ENCODE results near the gene NADK2. TPM values are rescaled to one million over a fixed set of nuclear protein-coding genes. Genes with fewer than 3 reads are reported as not detected.

NADK2 gene
- total and polyA plus RNA-seq, 2 experiments from 2014 or later: 13.2 to 41.2 TPM

DNA sequence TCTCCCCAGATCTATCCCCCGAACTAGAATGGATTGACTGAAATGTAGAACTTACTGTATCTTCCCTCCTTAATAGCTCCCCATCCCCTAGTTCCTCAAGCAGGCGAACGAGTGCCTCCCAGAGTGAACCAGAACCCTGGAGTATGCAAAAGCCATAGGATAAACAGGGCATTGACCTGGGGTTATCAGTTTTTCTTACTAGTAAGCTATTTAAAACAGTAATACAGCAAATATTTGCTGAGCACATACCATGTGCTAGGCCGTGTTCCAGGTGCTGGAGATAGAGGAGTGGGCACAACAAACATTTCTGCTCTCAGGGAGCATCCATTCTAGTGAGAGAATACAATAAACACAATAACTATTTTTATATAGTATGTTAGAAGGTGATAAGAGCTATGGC, 88.0 kb downstream of the NADK2 start:
- in situ Hi-C loops (cut with MboI): no loop called here

GRCh38 chr5:36153298-36153677, 88.4 kb downstream of the NADK2 start:
- Histone ChIP-seq H3K27ac (no peak overlapping the region), H3K4me2 (ENCODE audit: unreplicated experiment) (peak overlapping the region; percentile 99), H3K4me1 (ENCODE audit: insufficient read depth) (peaks cover 40% of the 10 kb centered on the region), H3F3A (ENCODE audit: insufficient read depth) (peaks cover 37% of the 10 kb centered on the region), H3K9me3 (ENCODE audit: low read depth) (no peaks in the 10 kb centered on the region), H4K20me1 (ENCODE audit: insufficient read depth) (no peaks in the 10 kb centered on the region), H2AFZ (peak overlapping the region; percentile 97; the same call in 1 of the 2 replicates), H3K79me2 (ENCODE audit: insufficient read depth) (peaks cover 81% of the 10 kb centered on the region), H3K9ac (peak overlapping the region; percentile 83), H3K27me3 (replicated peaks; ENCODE audit: insufficient read depth) (no peaks in the 10 kb centered on the region), H3K9me2 (ENCODE audit: insufficient read depth) (no peaks in the 10 kb centered on the region), H3K36me3 (ENCODE audit: low read depth) (peaks cover 8% of the 10 kb centered on the region; the same call in 1 of the 2 replicates), H3K4me3 (peak overlapping the region; percentile 98)
- TF ChIP-seq EZH2 (IDR thresholded peaks at IDR 0.05; ENCODE audit: insufficient read depth, poor library complexity, severe bottlenecking) (no peak), EZH2phosphoT487 (IDR thresholded peaks at IDR 0.05; ENCODE audit: insufficient read depth, low read depth) (no peak)
- no peak for DNase-seq
- in situ Hi-C loops (cut with MboI): no loop called here
- 54 to 66% methylated on average over 7 of the region's 7 CpGs for WGBS, 2 experiments (ENCODE audit: low coverage in 1 of 2, low lambda C conversion rate in 2 of 2, missing lambda C conversion rate in 2 of 2)

More for the DNA sequence above, 88.0 kb downstream of the NADK2 start:
- Histone ChIP-seq H3F3A (ENCODE audit: insufficient read depth) (peaks cover 42% of the 10 kb centered on the region), H3K9me3 (ENCODE audit: low read depth) (no peaks in the 10 kb centered on the region), H3K4me1 (ENCODE audit: insufficient read depth) (peaks cover 44% of the 10 kb centered on the region), H2AFZ (0 out of 2 replicates have a peak overlapping the region, but pooled peaks have one; percentile 97), H3K27ac (no peak overlapping the region), H3K4me3 (peak overlapping the region; percentile 98), H4K20me1 (ENCODE audit: insufficient read depth) (no peaks in the 10 kb centered on the region), H3K79me2 (ENCODE audit: insufficient read depth) (peaks cover 81% of the 10 kb centered on the region), H3K9me2 (ENCODE audit: insufficient read depth) (no peaks in the 10 kb centered on the region), H3K36me3 (ENCODE audit: low read depth) (peaks cover 8% of the 10 kb centered on the region; the same call in 1 of the 2 replicates), H3K27me3 (replicated peaks; ENCODE audit: insufficient read depth) (no peaks in the 10 kb centered on the region), H3K4me2 (ENCODE audit: unreplicated experiment) (peak overlapping the region; percentile 99), H3K9ac (peak overlapping the region; percentile 83)
- no peak for DNase-seq
- WGBS, 2 experiments (ENCODE audit: low coverage in 1 of 2, low lambda C conversion rate in 2 of 2, missing lambda C conversion rate in 2 of 2): 73 to 74% methylated on average over 4 of the region's 4 CpGs
- TF ChIP-seq EZH2phosphoT487 (IDR thresholded peaks at IDR 0.05; ENCODE audit: insufficient read depth, low read depth) (no peak), EZH2 (IDR thresholded peaks at IDR 0.05; ENCODE audit: insufficient read depth, poor library complexity, severe bottlenecking) (no peak)

DNA sequence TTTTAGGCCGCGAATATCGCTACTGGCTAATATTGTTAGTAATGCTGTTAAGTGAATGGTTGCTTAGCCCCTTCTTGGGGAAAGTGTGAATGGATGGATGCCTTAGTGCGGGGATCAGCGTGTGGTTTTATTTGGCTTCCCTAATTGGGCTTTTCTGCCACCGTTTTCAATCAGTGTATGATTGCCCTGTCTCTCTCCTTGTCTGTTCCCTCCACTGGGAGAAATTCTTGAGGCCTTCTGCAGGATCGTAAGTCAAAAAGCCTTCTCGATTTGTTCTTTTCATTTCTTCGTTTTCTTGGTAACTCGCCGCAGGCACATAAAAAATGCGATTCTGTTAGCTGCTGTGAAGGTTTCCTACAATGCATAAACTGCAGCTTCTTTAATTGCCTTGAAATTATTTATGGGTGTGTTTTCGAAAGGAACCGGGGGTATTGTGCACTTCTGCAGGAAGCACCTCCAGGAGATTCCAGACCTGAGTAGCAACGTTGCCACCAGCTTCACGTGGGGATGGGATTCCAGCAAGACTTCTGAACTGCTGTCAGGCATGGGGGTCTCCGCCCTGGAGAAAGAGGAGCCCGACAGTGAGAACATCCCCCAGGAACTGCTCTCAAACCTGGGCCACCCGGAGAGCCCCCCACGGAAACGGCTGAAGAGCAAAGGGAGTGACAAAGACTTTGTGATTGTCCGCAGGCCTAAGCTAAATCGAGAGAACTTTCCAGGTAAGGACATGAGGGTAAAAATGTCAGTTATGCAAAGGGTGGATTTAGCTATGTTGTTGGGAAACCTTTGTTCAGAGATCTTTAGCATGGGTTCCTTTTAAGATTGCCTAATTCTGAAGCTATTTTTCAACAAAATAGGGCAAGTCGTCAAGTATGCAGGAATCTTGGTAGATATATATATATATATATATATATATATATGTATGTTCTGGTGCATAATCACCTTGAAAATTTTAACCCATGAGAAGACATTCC, 89.1 kb downstream of the NADK2 start:
- no peaks in the 10 kb centered on the region for H3K9me2 ChIP-seq (ENCODE audit: insufficient read depth)
- H3K36me3 ChIP-seq (ENCODE audit: low read depth): peaks cover 8% of the 10 kb centered on the region; the same call in 1 of the 2 replicates
- peak overlapping the region; percentile 31 for H3K27ac ChIP-seq
- H3F3A ChIP-seq (ENCODE audit: insufficient read depth): peaks cover 31% of the 10 kb centered on the region
- in situ Hi-C loops (cut with MboI): no loop called here
- H3K9me3 ChIP-seq (ENCODE audit: low read depth): no peaks in the 10 kb centered on the region
- peak overlapping the region; percentile 97 for H2AFZ ChIP-seq
- TF ChIP-seq EZH2 (IDR thresholded peaks at IDR 0.05; ENCODE audit: insufficient read depth, poor library complexity, severe bottlenecking) (no peak), EZH2phosphoT487 (IDR thresholded peaks at IDR 0.05; ENCODE audit: insufficient read depth, low read depth) (no peak)
- H3K79me2 ChIP-seq (ENCODE audit: insufficient read depth): peaks cover 78% of the 10 kb centered on the region
- no peaks in the 10 kb centered on the region for H3K27me3 ChIP-seq (replicated peaks; ENCODE audit: insufficient read depth)
- peak overlapping the region; percentile 99 for H3K4me2 ChIP-seq (ENCODE audit: unreplicated experiment)
- peak; percentile 48 for DNase-seq
- peaks cover 40% of the 10 kb centered on the region for H3K4me1 ChIP-seq (ENCODE audit: insufficient read depth)
- peak overlapping the region; percentile 98 for H3K4me3 ChIP-seq
- H3K9ac ChIP-seq: peak overlapping the region; percentile 83
- H4K20me1 ChIP-seq (ENCODE audit: insufficient read depth): no peaks in the 10 kb centered on the region
- 1% methylated on average over 24 of the region's 24 CpGs for WGBS, 2 experiments (ENCODE audit: low coverage in 1 of 2, low lambda C conversion rate in 2 of 2, missing lambda C conversion rate in 2 of 2)

- H4K20me1 ChIP-seq (ENCODE audit: insufficient read depth): no peaks in the 10 kb centered on the region
- H3K79me2 ChIP-seq (ENCODE audit: insufficient read depth): peaks cover 79% of the 10 kb centered on the region
- no peaks in the 10 kb centered on the region for H3K9me2 ChIP-seq (ENCODE audit: insufficient read depth)
- no peaks in the 10 kb centered on the region for H3K9me3 ChIP-seq (ENCODE audit: low read depth)
- DNase-seq: peak; percentile 100
- in situ Hi-C loops (cut with MboI): no loop called here
- no peaks in the 10 kb centered on the region for H3K27me3 ChIP-seq (replicated peaks; ENCODE audit: insufficient read depth)
- peak within 1 kb of the TSS; percentile 83 for H3K9ac ChIP-seq
- 1 to 2% methylated on average over 78 of the region's 81 CpGs for WGBS, 2 experiments (ENCODE audit: low coverage in 1 of 2, low lambda C conversion rate in 2 of 2, missing lambda C conversion rate in 2 of 2)
- peak within 1 kb of the TSS; percentile 99 for H3K4me2 ChIP-seq (ENCODE audit: unreplicated experiment)
- peak within 1 kb of the TSS; percentile 31 for H3K27ac ChIP-seq
- peaks cover 37% of the 10 kb centered on the region for H3K4me1 ChIP-seq (ENCODE audit: insufficient read depth)
- peaks cover 8% of the 10 kb centered on the region; the same call in 1 of the 2 replicates for H3K36me3 ChIP-seq (ENCODE audit: low read depth)
- peak within 1 kb of the TSS; percentile 98 for H3K4me3 ChIP-seq
- H2AFZ ChIP-seq: peak within 1 kb of the TSS; percentile 97
- peaks cover 22% of the 10 kb centered on the region for H3F3A ChIP-seq (ENCODE audit: insufficient read depth)
- no peak for TF ChIP-seq EZH2phosphoT487 (IDR thresholded peaks at IDR 0.05; ENCODE audit: insufficient read depth, low read depth)
- no peak for TF ChIP-seq EZH2 (IDR thresholded peaks at IDR 0.05; ENCODE audit: insufficient read depth, poor library complexity, severe bottlenecking)
Observed at GRCh38 chr5:36151434-36152323, 90.0 kb downstream of the NADK2 start, which contains the start of the genes LMBRD2 and SKP2. Gene LMBRD2, minus strand, starts transcription at chr5:36151887. Its CDS starts 8,538 bp downstream, at chr5:36143349. Gene SKP2, plus strand, starts transcription at chr5:36152111. Its CDS starts 152 bp downstream, at chr5:36152263.

Measured in GM23248 (cell line).